Aorta (tissue), 5 donors: ENCODE results near the gene TMEM237. TPM values are rescaled to one million over a fixed set of nuclear protein-coding genes. Genes with fewer than 3 reads are reported as not detected.

ENCODE experiments used
- ATAC-seq: fragments of 200-7000 bp; cut with Tn5 transposase; one replicate; pipeline ENCODE4 v1.9.1; 2022; ENCODE audit warnings: moderate library complexity; ENCODE audit not compliant: low FRiP score
- DNase-seq, 2 donors: peaks; one replicate each; pipeline ENCODE4 v3.0.0-alpha.2; 2020
- H3K27ac ChIP-seq, 2 donors: one replicate each; pipeline ENCODE4 v1.5.1; 2013; ENCODE audit warnings: low read length in 2 of 2, mild to moderate bottlenecking in 2 of 2, moderate library complexity in 2 of 2, control low read depth in 1 of 2, inconsistent platforms in 1 of 2, low read depth in 1 of 2
- H3K27me3 ChIP-seq, 2 donors: one replicate each; pipeline ENCODE4 v1.6.1; 2013; ENCODE audit warnings: control low read depth in 1 of 2, low read length in 1 of 2, mild to moderate bottlenecking in 1 of 2, moderate library complexity in 1 of 2; ENCODE audit not compliant: insufficient read depth in 2 of 2, control insufficient read depth in 1 of 2
- H3K36me3 ChIP-seq, 2 donors: one replicate each; pipeline ENCODE4 v1.6.1; 2013; ENCODE audit warnings: control low read depth in 1 of 2, low read length in 1 of 2, mild to moderate bottlenecking in 1 of 2; ENCODE audit not compliant: insufficient read depth in 2 of 2, control insufficient read depth in 1 of 2
- H3K4me1 ChIP-seq, 2 donors: one replicate each; pipeline ENCODE4 v1.6.1; 2013; ENCODE audit warnings: low read length in 2 of 2, control low read depth in 1 of 2, mild to moderate bottlenecking in 1 of 2, moderate library complexity in 1 of 2; ENCODE audit not compliant: insufficient read depth in 2 of 2, control insufficient read depth in 1 of 2
- H3K4me3 ChIP-seq, 2 donors: one replicate each; pipeline ENCODE4 v1.5.1; 2013; ENCODE audit warnings: low read length in 2 of 2, control low read depth in 1 of 2, mild to moderate bottlenecking in 1 of 2
- H3K9me3 ChIP-seq: one replicate; pipeline ENCODE4 v1.6.1; 2013; ENCODE audit warnings: mild to moderate bottlenecking, low read length; ENCODE audit not compliant: control insufficient read depth
- WGBS, 2 donors: extraction: QIAGEN DNeasy Blood & Tissue Kit; methylation state at CpG; one replicate each; pipeline ENCODE4 v1.1.7; 2013; 5-methylcytosine and 5-hydroxymethylcytosine counted together
- intact Hi-C, 2 donors: fragments of 100-400 bp; cut with DNase I; formaldehyde crosslinking; loops; one replicate each; pipeline versions ENCODE4 v1.14.2 to v1.15.0; 2022
- polyA plus RNA-seq, 2 donors: library from polyadenylated mRNA; stranded (reverse); fragments of 200-250 nt; gene quantifications; one replicate each; pipeline ENCODE4 v1.2.3, GENCODE V29; 2013
- total RNA-seq, 2 donors: library from RNA; stranded (reverse); fragmentation: NEBNext Ultra II Directional; extraction: Animal tissue kit (Norgen Biotek cat#: 25700); gene quantifications; one replicate each; pipeline ENCODE4 v1.2.1, GENCODE V29; 2021
- donor health status: healthy with polysubstance abuse.
- donor health status: Bipolar disorder and iron deficiency.
- donor health status: DM: no; HTN: no; CAD: no.
- donor health status: DM: no; HTN: no; CAD: no.
- donor health status: DM: yes; HTN: yes; CAD: no.

The TMEM237 gene
- total and polyA plus RNA-seq, 4 donors: 20.0 to 35.9 (median 31.0) TPM

- intact Hi-C loops: no loop called here
- Histone ChIP-seq H3K27me3 (no peaks in the 10 kb centered on the region), H3K9me3 (peaks cover 2% of the 10 kb centered on the region), H3K4me3 (no peak overlapping the region), H3K36me3 (no peaks in the 10 kb centered on the region), H3K4me1 (peaks cover 0 to 3% of the 10 kb centered on the region in 2 donors), H3K27ac (no peak overlapping the region)
- 94 to 96% methylated on average over 1 of the region's 1 CpG for WGBS, 2 donors
- DNase-seq (no peak), ATAC-seq (no peak)
These were observed 26.6 kb upstream of the TMEM237 start for GRCh38 chr2:201669865-201670264.

GRCh38 chr2:201668402-201668910, 25.2 kb upstream of the TMEM237 start:
- Histone ChIP-seq H3K4me1 (no peaks in the 10 kb centered on the region), H3K27ac (no peak overlapping the region), H3K4me3 (no peak overlapping the region), H3K9me3 (peaks cover 2% of the 10 kb centered on the region), H3K27me3 (no peaks in the 10 kb centered on the region), H3K36me3 (no peaks in the 10 kb centered on the region)
- no peak for ATAC-seq
- no peak for DNase-seq
- intact Hi-C loops: no loop called here
- WGBS, 2 donors: 57 to 78% methylated on average over 3 of the region's 3 CpGs

GRCh38 chr2:201664334-201664733, 21.0 kb upstream of the TMEM237 start:
- Histone ChIP-seq H3K4me3 (no peak overlapping the region), H3K27me3 (no peaks in the 10 kb centered on the region), H3K36me3 (no peaks in the 10 kb centered on the region), H3K27ac (no peak overlapping the region), H3K4me1 (no peaks in the 10 kb centered on the region), H3K9me3 (peaks cover 2% of the 10 kb centered on the region)
- ATAC-seq: no peak
- 73 to 76% methylated on average over 8 of the region's 8 CpGs for whole genome bisulfite sequencing, 2 donors
- intact Hi-C loops: no loop called here
- DNase-seq: no peak

GRCh38 chr2:201661366-201661765, 18.1 kb upstream of the TMEM237 start:
- no peaks in the 10 kb centered on the region for H3K4me1 ChIP-seq
- WGBS, 2 donors: 53 to 55% methylated on average over 5 of the region's 5 CpGs
- DNase-seq: no peak
- H3K27ac ChIP-seq: no peak overlapping the region
- intact Hi-C loops: no loop called here
- H3K36me3 ChIP-seq: no peaks in the 10 kb centered on the region
- H3K4me3 ChIP-seq: no peak overlapping the region
- H3K27me3 ChIP-seq: no peaks in the 10 kb centered on the region
- ATAC-seq: no peak
- no peaks in the 10 kb centered on the region for H3K9me3 ChIP-seq

GRCh38 chr2:201660293-201660895, 17.1 kb upstream of the TMEM237 start:
- WGBS, 2 donors: 74% methylated on average over 5 of the region's 5 CpGs
- DNase-seq: no peak
- H3K4me1 ChIP-seq: no peaks in the 10 kb centered on the region
- no peak overlapping the region for H3K4me3 ChIP-seq
- intact Hi-C loops: no loop called here
- H3K36me3 ChIP-seq: no peaks in the 10 kb centered on the region
- no peak overlapping the region for H3K27ac ChIP-seq
- no peaks in the 10 kb centered on the region for H3K27me3 ChIP-seq
- ATAC-seq: no peak
- no peaks in the 10 kb centered on the region for H3K9me3 ChIP-seq

GRCh38 chr2:201656740-201657139, 13.4 kb upstream of the TMEM237 start:
- Histone ChIP-seq H3K4me3 (no peak overlapping the region), H3K36me3 (no peaks in the 10 kb centered on the region), H3K9me3 (no peaks in the 10 kb centered on the region), H3K4me1 (no peaks in the 10 kb centered on the region), H3K27me3 (no peaks in the 10 kb centered on the region), H3K27ac (no peak overlapping the region)
- no peak for ATAC-seq
- intact Hi-C loops: no loop called here
- no peak for DNase-seq
- WGBS, 2 donors: 87 to 91% methylated on average over 5 of the region's 5 CpGs

GRCh38 chr2:201656102-201656501, 12.8 kb upstream of the TMEM237 start:
- no peak for ATAC-seq
- no peak overlapping the region for H3K4me3 ChIP-seq
- H3K27ac ChIP-seq: no peak overlapping the region
- no peaks in the 10 kb centered on the region for H3K36me3 ChIP-seq
- WGBS, 2 donors: 96 to 99% methylated on average over 11 of the region's 11 CpGs
- H3K9me3 ChIP-seq: no peaks in the 10 kb centered on the region
- no peak for DNase-seq
- H3K27me3 ChIP-seq: no peaks in the 10 kb centered on the region
- H3K4me1 ChIP-seq: no peaks in the 10 kb centered on the region
- intact Hi-C loops: no loop called here

GRCh38 chr2:201654616-201655384, 11.5 kb upstream of the TMEM237 start:
- WGBS, 2 donors: 33 to 43% methylated on average over 5 of the region's 5 CpGs
- peak overlapping the region in 1 of 2 donors; percentile 51 for H3K27ac ChIP-seq
- no peaks in the 10 kb centered on the region for H3K36me3 ChIP-seq
- H3K27me3 ChIP-seq: no peaks in the 10 kb centered on the region
- intact Hi-C loops: loop anchor here in 1 of 2 donors (5.0 kb wide), 1 partner anchor 43 kb away; the partner anchor contains the start of gene MPP4
- no peaks in the 10 kb centered on the region for H3K9me3 ChIP-seq
- no peak overlapping the region for H3K4me3 ChIP-seq
- no peaks in the 10 kb centered on the region for H3K4me1 ChIP-seq
- DNase-seq (no peak), ATAC-seq (no peak)

- Histone ChIP-seq H3K4me3 (no peak overlapping the region), H3K27me3 (no peaks in the 10 kb centered on the region), H3K27ac (peak overlapping the region; percentile 95 to 96), H3K9me3 (no peaks in the 10 kb centered on the region), H3K36me3 (no peaks in the 10 kb centered on the region), H3K4me1 (no peaks in the 10 kb centered on the region)
- no peak for ATAC-seq
- intact Hi-C loops: loop anchor here in 1 of 2 donors (5.0 kb wide), 1 partner anchor 44 kb away; the partner anchor contains the start of gene MPP4
- DNase-seq: no peak
- 91% methylated on average over 6 of the region's 6 CpGs for WGBS, 2 donors
These were observed 9.9 kb upstream of the TMEM237 start for GRCh38 chr2:201653221-201653620.
